Liver (tissue), 9 donors: Measurements from ENCODE around the gene PC. TPM values are rescaled to one million over a fixed set of nuclear protein-coding genes. Genes with fewer than 3 reads are reported as not detected.

Experiments used
- DNase-seq: peaks from one replicate; pipeline ENCODE4 v3.0.0-alpha.2; 2017; ENCODE audit warnings: low spot score
- H3K27ac ChIP-seq, 2 donors: one replicate each; pipeline ENCODE4 v1.7.0; 2013; ENCODE audit warnings: inconsistent platforms in 2 of 2, low read length in 2 of 2, control low read depth in 1 of 2, low read depth in 1 of 2, mild to moderate bottlenecking in 1 of 2
- H3K27me3 ChIP-seq, 4 donors: one replicate each; pipeline versions ENCODE4 v1.6.1 to v1.7.0; 2013; ENCODE audit warnings: low read length in 3 of 4, inconsistent platforms in 1 of 4, mild to moderate bottlenecking in 1 of 4, moderate library complexity in 1 of 4; ENCODE audit not compliant: control insufficient read depth in 4 of 4, insufficient read depth in 4 of 4
- H3K36me3 ChIP-seq, 4 donors: one replicate each; pipeline versions ENCODE4 v1.6.1 to v1.7.0; 2013; ENCODE audit warnings: low read length in 3 of 4, mild to moderate bottlenecking in 3 of 4, low read depth in 1 of 4, moderate library complexity in 1 of 4; ENCODE audit not compliant: control insufficient read depth in 4 of 4, insufficient read depth in 3 of 4
- H3K4me1 ChIP-seq, 4 donors: one replicate each; pipeline versions ENCODE4 v1.6.1 to v1.7.0; 2013; ENCODE audit warnings: low read length in 3 of 4, mild to moderate bottlenecking in 3 of 4, moderate library complexity in 1 of 4; ENCODE audit not compliant: control insufficient read depth in 4 of 4, insufficient read depth in 4 of 4
- H3K4me3 ChIP-seq, 3 donors: one replicate each; pipeline versions ENCODE4 v1.6.1 to v1.7.0; 2013; ENCODE audit warnings: low read length in 3 of 3, control low read depth in 1 of 3, low read depth in 1 of 3, mild to moderate bottlenecking in 1 of 3
- H3K9ac ChIP-seq, 2 donors: one replicate each; pipeline ENCODE4 v1.7.0; 2013; ENCODE audit warnings: low read length in 2 of 2, mild to moderate bottlenecking in 2 of 2, moderate library complexity in 2 of 2, control low read depth in 1 of 2, low read depth in 1 of 2
- H3K9me3 ChIP-seq, 4 donors: one replicate each; pipeline versions ENCODE4 v1.6.1 to v1.7.0; 2013; ENCODE audit warnings: low read length in 3 of 4; ENCODE audit not compliant: control insufficient read depth in 4 of 4
- ATF3 ChIP-seq: IDR thresholded peaks from 2 replicates; pipeline ENCODE4 v1.6.1; 2016; ENCODE audit warnings: antibody characterized with exemption
- CTCF ChIP-seq: fragments of 150-350 bp; IDR thresholded peaks from 2 replicates; pipeline ENCODE4 v1.5.1; 2017; ENCODE audit warnings: improper control_type of control experiment, low read depth, low read length; ENCODE audit not compliant: missing input control
- EGR1 ChIP-seq, 2 donors: IDR thresholded peaks; 2 replicates each; pipeline ENCODE4 v1.6.1; 2016 to 2018; ENCODE audit warnings: antibody characterized with exemption in 2 of 2, low read depth in 2 of 2
- FOXA1 ChIP-seq: IDR thresholded peaks from 2 replicates; pipeline ENCODE4 v1.6.1; 2016; ENCODE audit warnings: antibody characterized with exemption
- FOXA2 ChIP-seq: IDR thresholded peaks from 2 replicates; pipeline ENCODE4 v1.6.1; 2016; ENCODE audit warnings: antibody characterized with exemption
- GABPA ChIP-seq, 2 donors: IDR thresholded peaks in 1 of 2; conservative IDR thresholded peaks in 1 of 2; 2 replicates each; pipeline ENCODE4 v1.6.1; 2016; ENCODE audit warnings: antibody characterized with exemption in 2 of 2, mild to moderate bottlenecking in 1 of 2, moderate library complexity in 1 of 2
- HNF4A ChIP-seq, 2 donors: conservative IDR thresholded peaks; 2 replicates each; pipeline ENCODE4 v1.6.1; 2016; ENCODE audit warnings: antibody characterized with exemption in 2 of 2, mild to moderate bottlenecking in 2 of 2
- HNF4G ChIP-seq: IDR thresholded peaks from 2 replicates; pipeline ENCODE4 v1.6.1; 2016; ENCODE audit warnings: antibody characterized with exemption
- JUND ChIP-seq, 2 donors: IDR thresholded peaks; 2 replicates each; pipeline ENCODE4 v1.6.1; 2016; ENCODE audit warnings: antibody characterized with exemption in 2 of 2
- MAX ChIP-seq: IDR thresholded peaks from 2 replicates; pipeline ENCODE4 v1.6.1; 2016; ENCODE audit warnings: antibody characterized with exemption
- NR2F2 ChIP-seq: IDR thresholded peaks from 2 replicates; pipeline ENCODE4 v1.6.1; 2016; ENCODE audit warnings: antibody characterized with exemption
- RAD21 ChIP-seq, 2 donors: IDR thresholded peaks; 2 replicates each; pipeline ENCODE4 v1.6.1; 2016; ENCODE audit warnings: antibody characterized with exemption in 2 of 2, mild to moderate bottlenecking in 2 of 2
- REST ChIP-seq: IDR thresholded peaks from 2 replicates; pipeline ENCODE4 v1.6.1; 2016; ENCODE audit warnings: antibody characterized with exemption, mild to moderate bottlenecking
- RXRA ChIP-seq, 2 donors: IDR thresholded peaks; 2 replicates each; pipeline ENCODE4 v1.6.1; 2017 to 2018; ENCODE audit warnings: antibody characterized with exemption in 2 of 2, mild to moderate bottlenecking in 1 of 2
- SP1 ChIP-seq: IDR thresholded peaks from 2 replicates; pipeline ENCODE4 v1.6.1; 2018; ENCODE audit warnings: antibody characterized with exemption, mild to moderate bottlenecking
- TAF1 ChIP-seq: conservative IDR thresholded peaks from 2 replicates; pipeline ENCODE4 v1.6.1; 2016; ENCODE audit warnings: antibody characterized with exemption, mild to moderate bottlenecking
- YY1 ChIP-seq: IDR thresholded peaks from 2 replicates; pipeline ENCODE4 v1.6.1; 2016; ENCODE audit warnings: antibody characterized with exemption, mild to moderate bottlenecking
- ZBTB33 ChIP-seq: IDR thresholded peaks from 2 replicates; pipeline ENCODE4 v1.6.1; 2016; ENCODE audit warnings: antibody characterized with exemption
- WGBS: extraction: QIAGEN DNeasy Blood & Tissue Kit; methylation state at CpG from one replicate; pipeline ENCODE4 v1.1.7; 2013; 5-methylcytosine and 5-hydroxymethylcytosine counted together
- polyA plus RNA-seq, 2 donors: library from polyadenylated mRNA; stranded (reverse) in 1 of 2; unstranded in 1 of 2; fragments of 200-250 nt in 1 of 2; fragments of >200 nt in 1 of 2; fragmentation: Nextera tagmentation in 1 of 2; extraction: Ambion mirVana in 1 of 2; gene quantifications; one replicate each; pipeline versions ENCODE4 v1.2.1 to v1.2.3, GENCODE V29; 2013 to 2015
- total RNA-seq, 2 donors: library from RNA; depleted of rRNA; stranded (reverse); fragments of >200 nt; gene quantifications; one replicate each; pipeline ENCODE4 v1.2.3, GENCODE V29; 2014
- donor health status: healthy.
- donor health status: healthy.
- donor health status: healthy.
- donor health status: healthy.
- donor health status: healthy.

PC gene
- 100 to 1,000 TPM; 144 to 384 TPM for total RNA-seq
- 100 to 1,000 TPM; 209 to 583 TPM for polyA plus RNA-seq

- Histone ChIP-seq H3K9ac (peak within 1 kb of the TSS; percentile 39 to 81), H3K9me3 (no peaks in the 10 kb centered on the region), H3K4me1 (peaks cover 7 to 47% (median 36%) of the 10 kb centered on the region in 4 donors), H3K27me3 (no peaks in the 10 kb centered on the region), H3K36me3 (no peaks in the 10 kb centered on the region), H3K4me3 (peak within 1 kb of the TSS; percentile 74 to 90 (median 76)), H3K27ac (peak within 1 kb of the TSS; percentile 76 to 91)
- peak; percentile 99 for DNase-seq
- WGBS, result under 1% methylated on average over 74 of the region's 74 CpGs
- TF ChIP-seq CTCF (no peak), JUND (IDR thresholded peaks at IDR 0.05) (peak; percentile 12 to 22), TAF1 (peak; percentile 85), REST (peak; percentile 53), YY1 (peak; percentile 76), HNF4A (conservative IDR thresholded peaks at IDR 0.05) (peak; percentile 30 to 48), EGR1 (IDR thresholded peaks at IDR 0.05; ENCODE audit: low read depth in 2 of 2) (peak; percentile 78 to 80), FOXA1 (no peak), ATF3 (no peak), RAD21 (IDR thresholded peaks at IDR 0.05) (peak; percentile 23 to 53), MAX (peak; percentile 97), ZBTB33 (no peak), NR2F2 (no peak), RXRA (IDR thresholded peaks at IDR 0.05) (peak; percentile 53 to 56), SP1 (peak; percentile 94), HNF4G (no peak), FOXA2 (no peak), GABPA (IDR thresholded peaks at IDR 0.05 in 1 of 2, conservative IDR thresholded peaks at IDR 0.05 in 1 of 2) (peak in 1 of 2 donors; percentile 81)
Measured at GRCh38 chr11:66958232-66958955, at the start of gene PC. PC (minus strand) TSS chr11:66958383; CDS start chr11:66872159, 86,224 bp downstream.
